IMR-90 (cell line): ENCODE measurements around the gene PSMD4. TPM values are rescaled to one million over a fixed set of nuclear protein-coding genes. Genes with fewer than 3 reads are reported as not detected.

Experiments
- ATAC-seq: fragments of 200-7000 bp; cut with Tn5 transposase; 2 replicates; pipeline ENCODE4 v1.9.1; 2020; ENCODE audit warnings: low read depth, mild to moderate bottlenecking, moderate library complexity
- BruUV-seq: library from RNA; stranded (reverse); fragments of 400-500 nt; replicated peaks from 2 replicates; lab custom pipeline; 2021; lab: Mats Ljungman, UMichigan
- CTCF ChIA-PET: fragments of 300-600 bp; formaldehyde crosslinking; extraction: SDS; loops from one replicate; lab custom pipeline; 2021; ENCODE audit warnings: antibody characterized with exemption; lab: Yijun Ruan, JAX
- POLR2A ChIA-PET: fragments of 300-600 bp; sonication (Branson Sonifier 250); formaldehyde crosslinking; loops from one replicate; lab custom pipeline; 2022; ENCODE audit warnings: antibody characterized with exemption; ENCODE audit not compliant: unreplicated experiment; lab: Charles Lee
- DNase-seq: peaks from one replicate; pipeline ENCODE4 v3.0.0; 2013
- H2AFZ ChIP-seq: replicated peaks from 2 replicates; pipeline ENCODE3; 2013; ENCODE audit warnings: low read length, mild to moderate bottlenecking; ENCODE audit not compliant: poor library complexity
- H2AK5ac ChIP-seq: 2 replicates; pipeline ENCODE4 v1.6.1; 2013; ENCODE audit warnings: low read depth, low read length, inconsistent platforms
- H2AK9ac ChIP-seq: replicated peaks from 2 replicates; pipeline ENCODE3; 2013; ENCODE audit warnings: mild to moderate bottlenecking, low read depth, low read length, moderate library complexity; ENCODE audit not compliant: poor library complexity
- H2BK120ac ChIP-seq: 2 replicates; pipeline ENCODE4 v1.6.1; 2013; ENCODE audit warnings: low read depth, low read length, inconsistent platforms
- H2BK15ac ChIP-seq: 3 replicates; pipeline ENCODE4 v1.6.1; 2013; ENCODE audit warnings: low read depth, low read length, inconsistent platforms
- H2BK20ac ChIP-seq: 2 replicates; pipeline ENCODE4 v1.6.1; 2013; ENCODE audit warnings: low read depth, mild to moderate bottlenecking, inconsistent platforms, low read length, moderate library complexity
- H2BK5ac ChIP-seq: 2 replicates; pipeline ENCODE4 v1.6.1; 2013; ENCODE audit warnings: mild to moderate bottlenecking, low read depth, low read length, inconsistent platforms; ENCODE audit not compliant: poor library complexity, severe bottlenecking
- H3K14ac ChIP-seq: replicated peaks from 2 replicates; pipeline ENCODE4 v1.6.1; 2013; ENCODE audit warnings: low read depth, low read length, inconsistent platforms
- H3K18ac ChIP-seq: 2 replicates; pipeline ENCODE4 v1.6.1; 2013; ENCODE audit warnings: low read depth, low read length, control low read depth
- H3K23ac ChIP-seq: 2 replicates; pipeline ENCODE4 v1.6.1; 2013; ENCODE audit warnings: low read depth, low read length, inconsistent platforms
- H3K27ac ChIP-seq: 2 replicates; pipeline ENCODE4 v1.5.1; 2013; ENCODE audit warnings: mild to moderate bottlenecking, control low read depth, low read length; ENCODE audit not compliant: insufficient read depth
- H3K27me3 ChIP-seq: 2 replicates; pipeline ENCODE4 v1.6.1; 2013; ENCODE audit warnings: low read length; ENCODE audit not compliant: control insufficient read depth, insufficient read depth
- H3K36me3 ChIP-seq: 2 replicates; pipeline ENCODE4 v1.6.1; 2013; ENCODE audit warnings: low read length, mixed read lengths; ENCODE audit not compliant: control insufficient read depth, insufficient read depth
- H3K4ac ChIP-seq: 2 replicates; pipeline ENCODE4 v1.6.1; 2013; ENCODE audit warnings: low read depth, low read length, inconsistent platforms
- H3K4me1 ChIP-seq: 2 replicates; pipeline ENCODE4 v1.6.1; 2013; ENCODE audit warnings: low read length, mixed read lengths; ENCODE audit not compliant: control insufficient read depth, insufficient read depth
- H3K4me2 ChIP-seq: 2 replicates; pipeline ENCODE4 v1.6.1; 2013; ENCODE audit warnings: low read depth, mild to moderate bottlenecking, control low read depth, low read length, moderate library complexity
- H3K4me3 ChIP-seq: 2 replicates; pipeline ENCODE4 v1.5.1; 2013; ENCODE audit warnings: low read depth, mild to moderate bottlenecking, control low read depth, low read length, moderate library complexity; ENCODE audit not compliant: insufficient read depth
- H3K56ac ChIP-seq: 2 replicates; pipeline ENCODE4 v1.6.1; 2013; ENCODE audit warnings: low read length, inconsistent platforms; ENCODE audit not compliant: insufficient read depth; ENCODE audit errors: extremely low read depth
- H3K79me1 ChIP-seq, 2 experiments: 2 replicates each; pipeline ENCODE4 v1.6.1; 2013; ENCODE audit warnings: low read length in 2 of 2, inconsistent platforms in 1 of 2, low read depth in 1 of 2
- H3K9ac ChIP-seq: 2 replicates; pipeline ENCODE4 v1.6.1; 2013; ENCODE audit warnings: low read depth, low read length, control low read depth
- H3K9me1 ChIP-seq: 2 replicates; pipeline ENCODE4 v1.6.1; 2013; ENCODE audit warnings: low read length, inconsistent platforms; ENCODE audit not compliant: insufficient read depth
- H3K9me3 ChIP-seq: 2 replicates; pipeline ENCODE4 v1.6.1; 2013; ENCODE audit warnings: low read length; ENCODE audit not compliant: control insufficient read depth, insufficient read depth
- H4K20me1 ChIP-seq: 2 replicates; pipeline ENCODE4 v1.6.1; 2013; ENCODE audit warnings: low read length, inconsistent platforms; ENCODE audit not compliant: insufficient read depth
- H4K5ac ChIP-seq: 2 replicates; pipeline ENCODE4 v1.6.1; 2013; ENCODE audit warnings: mild to moderate bottlenecking, low read depth, low read length, control low read depth
- H4K8ac ChIP-seq, 2 experiments: 2 replicates each; pipeline ENCODE4 v1.6.1; 2013; ENCODE audit warnings: low read depth in 2 of 2, low read length in 2 of 2, control low read depth in 1 of 2, inconsistent platforms in 1 of 2
- H4K91ac ChIP-seq: 2 replicates; pipeline ENCODE4 v1.6.1; 2013; ENCODE audit warnings: low read depth, low read length, inconsistent platforms; ENCODE audit not compliant: insufficient read depth
- BHLHE40 ChIP-seq: fragments of 150-350 bp; IDR thresholded peaks from 2 replicates; pipeline ENCODE4 v1.6.1; 2016; ENCODE audit warnings: mild to moderate bottlenecking, low read depth, low read length
- CHD1 ChIP-seq: IDR thresholded peaks from 2 replicates; pipeline ENCODE4 v1.6.1; 2012; ENCODE audit warnings: low read depth, low read length, improper control_type of control experiment
- ELK1 ChIP-seq: fragments of 150-350 bp; IDR thresholded peaks from 2 replicates; pipeline ENCODE4 v1.6.1; 2016; ENCODE audit warnings: low read depth, mild to moderate bottlenecking, low read length, moderate library complexity, borderline replicate concordance
- FOS ChIP-seq: fragments of 150-350 bp; IDR thresholded peaks from 2 replicates; pipeline ENCODE4 v1.6.1; 2016; ENCODE audit warnings: low read depth, low read length
- MAFK ChIP-seq: IDR thresholded peaks from 2 replicates; pipeline ENCODE4 v1.6.1; 2012; ENCODE audit warnings: low read depth, low read length, improper control_type of control experiment
- MAZ ChIP-seq: IDR thresholded peaks from 2 replicates; pipeline ENCODE4 v1.6.1; 2012; ENCODE audit warnings: low read depth, mild to moderate bottlenecking, low read length, improper control_type of control experiment, moderate library complexity, borderline replicate concordance
- MXI1 ChIP-seq: IDR thresholded peaks from 2 replicates; pipeline ENCODE4 v1.6.1; 2012; ENCODE audit warnings: low read depth, mild to moderate bottlenecking, low read length, moderate library complexity, borderline replicate concordance
- NFE2L2 ChIP-seq: fragments of 150-350 bp; IDR thresholded peaks from 2 replicates; pipeline ENCODE4 v1.6.1; 2016; ENCODE audit warnings: low read depth, mild to moderate bottlenecking, low read length
- POLR2A ChIP-seq: IDR thresholded peaks from 2 replicates; pipeline ENCODE4 v1.6.1; 2012; ENCODE audit warnings: mild to moderate bottlenecking, low read depth, low read length
- RAD21 ChIP-seq: IDR thresholded peaks from 2 replicates; pipeline ENCODE4 v1.6.1; 2012; ENCODE audit warnings: low read length, improper control_type of control experiment
- RFX5 ChIP-seq: IDR thresholded peaks from 2 replicates; pipeline ENCODE4 v1.8.0; 2012; ENCODE audit warnings: low read depth, mild to moderate bottlenecking, low read length, moderate library complexity
- SMC3 ChIP-seq: fragments of 150-350 bp; IDR thresholded peaks from 2 replicates; pipeline ENCODE4 v1.6.1; 2016; ENCODE audit warnings: low read depth, mild to moderate bottlenecking, antibody characterized with exemption, low read length, moderate library complexity
- WGBS, 2 experiments: methylation state at CpG; one replicate each; pipeline versions ENCODE4 v1.1.5 to v1.1.7; 2013; ENCODE audit warnings: missing lambda C conversion rate in 2 of 2; ENCODE audit not compliant: insufficient read length in 1 of 2; ENCODE audit errors: extremely low coverage in 2 of 2; 5-methylcytosine and 5-hydroxymethylcytosine counted together
- dilution Hi-C: fragments of 300-500 bp; cut with HindIII; formaldehyde crosslinking; loops from one replicate; pipeline ENCODE4 v1.14.3; 2018; ENCODE audit warnings: low sequenced_read_pairs; ENCODE audit not compliant: unreplicated experiment
- in situ Hi-C: fragments of 300-500 bp; cut with MboI; formaldehyde crosslinking; loops from 3 replicates; pipeline ENCODE4 v1.14.3; 2019; ENCODE audit warnings: low sequenced_read_pairs, inconsistent platforms, mixed read lengths
- intact Hi-C: fragments of 100-400 bp; cut with micrococcal nuclease; formaldehyde crosslinking; loops from 2 replicates; pipeline ENCODE4 v1.10.0; 2022
- polyA plus RNA-seq, 3 experiments: library from polyadenylated mRNA; depleted of rRNA; stranded (reverse); fragments of >200 nt; gene quantifications; 2 replicates each; pipeline ENCODE4 v1.2.3, GENCODE V29; 2012; ENCODE audit warnings: low replicate concordance in 1 of 3
- total RNA-seq: library from RNA; depleted of rRNA; stranded (reverse); fragments of >200 nt; gene quantifications from 2 replicates; pipeline ENCODE4 v1.2.3, GENCODE V29; 2012

PSMD4 gene
- total and polyA plus RNA-seq, 2 of the 4 experiments (the other 2 are of a cell fraction) = 289 to 314 TPM

- no peak overlapping the region for H3K23ac ChIP-seq
- no peaks in the 10 kb centered on the region for H3K27me3 ChIP-seq
- no peak overlapping the region for H3K4ac ChIP-seq
- no peak overlapping the region for H3K4me3 ChIP-seq
- no peaks in the 10 kb centered on the region for H3K9me1 ChIP-seq
- H3K9ac ChIP-seq = no peak overlapping the region
- no peaks in the 10 kb centered on the region for H3K9me3 ChIP-seq
- DNase-seq = no peak
- ChIA-PET POLR2A (no interaction called here), CTCF (no interaction called here)
- in situ Hi-C loops (no loop called here), dilution Hi-C loops (no loop called here), intact Hi-C loops (loop anchor here (10.0 kb wide), 1 partner anchor 155 kb away; no protein-coding TSS in a partner anchor)
- BruUV-seq = no TSS peak
- H4K20me1 ChIP-seq = peaks cover 22% of the 10 kb centered on the region
- no peak overlapping the region for H2AK9ac ChIP-seq
- no peaks in the 10 kb centered on the region for H3K4me1 ChIP-seq
- H2AK5ac ChIP-seq = no peak overlapping the region
- H4K8ac ChIP-seq = no peak overlapping the region
- no CpG with 5 or more reads among the region's 2 CpGs for WGBS, 2 experiments
- H3K56ac ChIP-seq = no peak overlapping the region
- H2BK20ac ChIP-seq = no peak overlapping the region
- no peak for ATAC-seq
- TF ChIP-seq POLR2A (no peak), CHD1 (no peak), SMC3 (no peak), MAZ (no peak), FOS (no peak), MXI1 (no peak), NFE2L2 (no peak), RAD21 (no peak), BHLHE40 (no peak), RFX5 (no peak), ELK1 (no peak), MAFK (no peak)
- no peak overlapping the region for H4K91ac ChIP-seq
- no peak overlapping the region for H4K5ac ChIP-seq
- no peak overlapping the region for H2AFZ ChIP-seq
- H3K36me3 ChIP-seq = peaks cover 10% of the 10 kb centered on the region
- H3K79me1 ChIP-seq = peaks cover 17 to 57% of the 10 kb centered on the region in 2 experiments
- no peak overlapping the region for H3K18ac ChIP-seq
- no peak overlapping the region for H3K27ac ChIP-seq
- no peak overlapping the region for H3K4me2 ChIP-seq
- H2BK15ac ChIP-seq = no peak overlapping the region
- no peak overlapping the region for H2BK5ac ChIP-seq
- no peak overlapping the region for H3K14ac ChIP-seq
- H2BK120ac ChIP-seq = no peak overlapping the region
These were observed 4.8 kb downstream of the PSMD4 start for GRCh38 chr1:151259351-151259750.
